ENCODE measurements around the gene NPAS2.

Gene NPAS2

GRCh38 chr2:100934504-100935371, 114.8 kb downstream of the NPAS2 start:
- Histone ChIP-seq H3K27me3 (ENCODE audit: insufficient read depth, poor library complexity, severe bottlenecking) (no peaks in the 10 kb centered on the region), H3K4me1 (ENCODE audit: insufficient read depth, poor library complexity, severe bottlenecking) (no peaks in the 10 kb centered on the region), H3K4me3 (ENCODE audit: severe bottlenecking) (no peak overlapping the region), H3K36me3 (ENCODE audit: low read depth) (peaks cover 22% of the 10 kb centered on the region), H3K27ac (ENCODE audit: poor library complexity, severe bottlenecking) (no peak overlapping the region), H3K9me3 (ENCODE audit: severe bottlenecking) (no peaks in the 10 kb centered on the region)
- no peak for ATAC-seq (ENCODE audit: low read depth)
- DNase-seq (ENCODE audit: low spot score), result no peak
- no peak for TF ChIP-seq CTCF (IDR thresholded peaks at IDR 0.05; ENCODE audit: poor library complexity, severe bottlenecking)

- Histone ChIP-seq H3K27me3 (ENCODE audit: insufficient read depth, poor library complexity, severe bottlenecking) (no peaks in the 10 kb centered on the region), H3K4me3 (ENCODE audit: severe bottlenecking) (no peak overlapping the region), H3K9me3 (ENCODE audit: severe bottlenecking) (no peaks in the 10 kb centered on the region), H3K36me3 (ENCODE audit: low read depth) (peaks cover 22% of the 10 kb centered on the region), H3K27ac (ENCODE audit: poor library complexity, severe bottlenecking) (no peak overlapping the region), H3K4me1 (ENCODE audit: insufficient read depth, poor library complexity, severe bottlenecking) (no peaks in the 10 kb centered on the region)
- ATAC-seq (ENCODE audit: low read depth) (no peak), DNase-seq (ENCODE audit: low spot score) (no peak)
- TF ChIP-seq CTCF (IDR thresholded peaks at IDR 0.05; ENCODE audit: poor library complexity, severe bottlenecking), result no peak
Observed at GRCh38 chr2:100935372-100935752, 115.4 kb downstream of the NPAS2 start.

GRCh38 chr2:100936070-100936741, 116.3 kb downstream of the NPAS2 start:
- Histone ChIP-seq H3K27me3 (ENCODE audit: insufficient read depth, poor library complexity, severe bottlenecking) (no peaks in the 10 kb centered on the region), H3K4me1 (ENCODE audit: insufficient read depth, poor library complexity, severe bottlenecking) (no peaks in the 10 kb centered on the region), H3K4me3 (ENCODE audit: severe bottlenecking) (no peak overlapping the region), H3K9me3 (ENCODE audit: severe bottlenecking) (no peaks in the 10 kb centered on the region), H3K36me3 (ENCODE audit: low read depth) (peaks cover 22% of the 10 kb centered on the region), H3K27ac (ENCODE audit: poor library complexity, severe bottlenecking) (no peak overlapping the region)
- ATAC-seq (ENCODE audit: low read depth) (no peak), DNase-seq (ENCODE audit: low spot score) (no peak)
- TF ChIP-seq CTCF (IDR thresholded peaks at IDR 0.05; ENCODE audit: poor library complexity, severe bottlenecking), result no peak

- no peaks in the 10 kb centered on the region for H3K27me3 ChIP-seq (ENCODE audit: insufficient read depth, poor library complexity, severe bottlenecking)
- DNase-seq (ENCODE audit: low spot score) (no peak), ATAC-seq (ENCODE audit: low read depth) (no peak)
- no peak overlapping the region for H3K4me3 ChIP-seq (ENCODE audit: severe bottlenecking)
- no peaks in the 10 kb centered on the region for H3K9me3 ChIP-seq (ENCODE audit: severe bottlenecking)
- H3K4me1 ChIP-seq (ENCODE audit: insufficient read depth, poor library complexity, severe bottlenecking), result no peaks in the 10 kb centered on the region
- no peak for TF ChIP-seq CTCF (IDR thresholded peaks at IDR 0.05; ENCODE audit: poor library complexity, severe bottlenecking)
- peaks cover 21% of the 10 kb centered on the region for H3K36me3 ChIP-seq (ENCODE audit: low read depth)
- no peak overlapping the region for H3K27ac ChIP-seq (ENCODE audit: poor library complexity, severe bottlenecking)
Observed at GRCh38 chr2:100936972-100937542, 117.1 kb downstream of the NPAS2 start.
